Small intestine (tissue), 7 donors: ENCODE data around the gene CNTLN. TPM values are rescaled to one million over a fixed set of nuclear protein-coding genes. Genes with fewer than 3 reads are reported as not detected.

Source experiments
- DNase-seq, 2 donors: peaks; one replicate each; pipeline versions ENCODE4 v3.0.0 to v3.0.0-alpha.2; 2013
- FAIRE-seq: peaks from 2 replicates; lab custom pipeline; 2012; peaks lifted over from hg19 to GRCh38; lab: Jason Lieb, UNC
- H3K27ac ChIP-seq, 3 donors: one replicate each; pipeline ENCODE4 v1.5.1; 2013; ENCODE audit warnings: low read length in 2 of 3, mild to moderate bottlenecking in 2 of 3, control low read depth in 1 of 3, inconsistent platforms in 1 of 3, low read depth in 1 of 3, moderate library complexity in 1 of 3
- H3K27me3 ChIP-seq, 3 donors: one replicate each; pipeline ENCODE4 v1.6.1; 2013; ENCODE audit warnings: low read length in 3 of 3, inconsistent platforms in 1 of 3; ENCODE audit not compliant: control insufficient read depth in 3 of 3, insufficient read depth in 3 of 3
- H3K36me3 ChIP-seq, 3 donors: one replicate each; pipeline ENCODE4 v1.6.1; 2013; ENCODE audit warnings: low read length in 3 of 3, inconsistent platforms in 1 of 3, low read depth in 1 of 3, mild to moderate bottlenecking in 1 of 3, moderate library complexity in 1 of 3; ENCODE audit not compliant: control insufficient read depth in 3 of 3, insufficient read depth in 2 of 3
- H3K4me1 ChIP-seq, 3 donors: one replicate each; pipeline ENCODE4 v1.6.1; 2013; ENCODE audit warnings: low read length in 2 of 3, inconsistent platforms in 1 of 3, low read depth in 1 of 3, mild to moderate bottlenecking in 1 of 3, moderate library complexity in 1 of 3; ENCODE audit not compliant: control insufficient read depth in 3 of 3, insufficient read depth in 2 of 3
- H3K4me3 ChIP-seq, 3 donors: one replicate each; pipeline ENCODE4 v1.5.1; 2013; ENCODE audit warnings: low read length in 3 of 3, control low read depth in 1 of 3, inconsistent platforms in 1 of 3, low read depth in 1 of 3, mild to moderate bottlenecking in 1 of 3, moderate library complexity in 1 of 3
- H3K9me3 ChIP-seq, 2 donors: one replicate each; pipeline ENCODE4 v1.6.1; 2013; ENCODE audit warnings: low read depth in 1 of 2, low read length in 1 of 2; ENCODE audit not compliant: control insufficient read depth in 2 of 2, insufficient read depth in 1 of 2
- WGBS, 3 donors: extraction: QIAGEN DNeasy Blood & Tissue Kit; methylation state at CpG; one replicate each; pipeline ENCODE4 v1.1.7; 2013; 5-methylcytosine and 5-hydroxymethylcytosine counted together
- polyA plus RNA-seq, 4 donors: library from polyadenylated mRNA; stranded (reverse) in 3 of 4; unstranded in 1 of 4; fragments of 200-250 nt in 3 of 4; fragments of 120-200 nt in 1 of 4; gene quantifications; one replicate each; pipeline versions ENCODE4 v1.2.1 to v1.2.3, GENCODE V29; 2013
- donor health status: healthy with polysubstance abuse.
- donor health status: control.
- donor health status: control.
- donor health status: Bipolar disorder and iron deficiency.
- donor health status: healthy.

Gene CNTLN
- polyA plus RNA-seq, 4 donors = 0.54 to 4.0 (median 3.0) TPM; not detected in 1

DNA sequence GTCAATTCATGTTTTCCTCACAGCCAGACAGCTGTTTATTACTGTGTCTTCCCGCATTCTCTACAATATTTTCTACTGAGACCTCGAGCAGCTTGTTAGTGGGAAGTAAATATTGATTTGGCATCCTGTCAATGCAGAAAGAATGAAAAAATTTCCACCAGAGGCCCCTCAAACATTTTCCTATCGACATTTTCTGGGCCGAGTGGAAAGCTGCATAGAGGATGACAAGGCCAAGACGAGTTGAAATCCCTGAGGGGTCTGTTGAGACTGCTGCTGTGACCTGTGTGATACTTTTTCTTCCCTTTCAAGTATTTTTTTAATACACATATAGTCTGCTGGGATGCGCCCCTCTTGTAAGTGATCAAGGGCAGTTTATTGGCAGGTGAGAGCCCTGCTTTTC lies 352.6 kb downstream of the CNTLN start:
- Histone ChIP-seq H3K27ac (no peak overlapping the region), H3K9me3 (no peaks in the 10 kb centered on the region), H3K27me3 (no peaks in the 10 kb centered on the region), H3K36me3 (no peaks in the 10 kb centered on the region), H3K4me1 (no peaks in the 10 kb centered on the region), H3K4me3 (no peak overlapping the region)
- FAIRE-seq = no peak
- WGBS, 3 donors = 68 to 83% (median 75%) methylated on average over 6 of the region's 6 CpGs
- DNase-seq = no peak

DNA sequence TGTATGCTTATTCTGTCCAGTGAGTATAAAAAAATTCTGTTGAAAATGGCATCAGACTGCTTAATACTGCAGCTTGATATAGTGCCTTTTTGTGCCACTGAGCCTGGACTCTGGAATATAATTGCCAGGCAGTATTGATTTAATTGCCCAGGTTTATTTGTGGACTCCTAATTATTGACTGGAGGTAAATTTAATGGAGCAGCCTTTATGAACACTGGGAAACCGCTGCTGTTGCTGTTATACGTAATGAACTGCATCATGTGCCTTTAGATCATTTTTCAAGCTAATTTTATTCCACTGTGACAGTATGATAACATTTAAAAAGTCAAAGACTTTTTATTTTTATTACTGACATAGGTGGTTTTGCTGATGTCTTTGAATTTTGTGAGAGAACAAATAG lies 353.8 kb downstream of the CNTLN start:
- Histone ChIP-seq H3K36me3 (no peaks in the 10 kb centered on the region), H3K9me3 (no peaks in the 10 kb centered on the region), H3K4me3 (no peak overlapping the region), H3K27me3 (no peaks in the 10 kb centered on the region), H3K27ac (no peak overlapping the region), H3K4me1 (no peaks in the 10 kb centered on the region)
- DNase-seq = peak in 1 of 2 donors; percentile 6
- no peak for FAIRE-seq
- 57 to 85% (median 58%) methylated on average over 2 of the region's 2 CpGs for WGBS, 3 donors

DNA sequence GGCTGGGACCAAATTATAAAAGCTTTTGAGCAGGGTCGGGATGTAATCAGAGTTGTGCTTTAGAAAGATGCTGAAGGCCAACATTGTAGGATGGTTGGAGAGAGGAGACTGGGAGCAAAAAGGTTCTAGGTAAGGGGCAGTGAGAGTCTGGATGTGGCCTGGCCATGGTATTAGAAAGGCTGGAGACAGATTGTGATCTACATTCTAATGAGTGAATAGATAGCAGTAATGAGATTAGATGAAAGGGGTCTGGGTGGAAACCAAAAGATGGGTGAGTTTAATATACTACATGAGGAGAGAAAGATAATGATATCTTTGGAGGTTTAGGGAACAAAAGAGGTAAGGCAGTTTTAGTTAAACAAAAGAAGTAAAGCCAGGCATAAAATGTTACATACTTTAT lies 355.3 kb downstream of the CNTLN start:
- no peaks in the 10 kb centered on the region for H3K9me3 ChIP-seq
- DNase-seq = no peak
- no peaks in the 10 kb centered on the region for H3K27me3 ChIP-seq
- no peaks in the 10 kb centered on the region for H3K36me3 ChIP-seq
- WGBS, 3 donors = 76 to 96% (median 90%) methylated on average over 1 of the region's 1 CpG
- H3K4me1 ChIP-seq = no peaks in the 10 kb centered on the region
- no peak overlapping the region for H3K4me3 ChIP-seq
- no peak overlapping the region for H3K27ac ChIP-seq
- FAIRE-seq = no peak

DNA sequence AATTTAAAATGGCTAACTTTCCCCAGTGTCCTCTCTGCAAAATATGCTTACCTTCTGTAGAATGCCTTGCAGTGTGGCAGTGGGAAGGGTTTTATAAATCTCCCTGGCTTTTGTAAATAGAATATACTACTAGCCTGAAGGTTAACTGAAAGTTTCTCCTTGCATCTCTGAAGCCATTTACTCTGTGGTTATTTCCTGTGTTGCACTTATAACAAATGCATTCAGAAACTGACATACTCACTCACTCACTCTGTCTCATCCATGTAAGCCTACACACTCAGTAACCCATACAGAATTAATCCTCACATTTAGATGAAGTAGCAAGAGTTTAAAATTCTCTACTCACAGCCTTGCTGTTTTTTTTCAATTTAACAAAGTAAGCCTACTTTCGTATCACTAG lies 356.9 kb downstream of the CNTLN start:
- WGBS, 3 donors = 90 to 95% (median 91%) methylated on average over 1 of the region's 1 CpG
- no peaks in the 10 kb centered on the region for H3K4me1 ChIP-seq
- H3K4me3 ChIP-seq = no peak overlapping the region
- DNase-seq = no peak
- no peaks in the 10 kb centered on the region for H3K9me3 ChIP-seq
- H3K36me3 ChIP-seq = no peaks in the 10 kb centered on the region
- no peaks in the 10 kb centered on the region for H3K27me3 ChIP-seq
- FAIRE-seq = no peak
- H3K27ac ChIP-seq = no peak overlapping the region

DNA sequence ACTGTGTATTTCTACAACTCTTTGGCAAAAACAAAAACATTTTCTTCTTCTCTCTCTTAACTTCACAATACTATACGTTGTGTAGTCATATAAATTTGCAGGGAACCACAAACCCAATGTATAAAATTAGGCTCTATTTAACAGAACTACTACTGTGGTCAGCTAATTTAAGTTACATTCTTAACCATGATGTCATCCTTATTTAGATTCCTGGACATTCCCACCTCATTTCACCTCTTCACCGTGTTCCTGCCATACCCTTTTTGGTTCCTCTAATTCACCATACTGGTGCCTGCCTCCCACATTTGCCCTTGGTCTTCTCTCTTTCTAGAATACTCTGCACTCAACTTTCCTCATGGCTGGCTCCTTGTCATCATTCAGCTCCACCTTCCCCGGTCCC lies 368.4 kb downstream of the CNTLN start:
- Histone ChIP-seq H3K36me3 (no peaks in the 10 kb centered on the region), H3K4me1 (no peaks in the 10 kb centered on the region), H3K27ac (no peak overlapping the region), H3K4me3 (no peak overlapping the region), H3K27me3 (no peaks in the 10 kb centered on the region), H3K9me3 (no peaks in the 10 kb centered on the region)
- 85 to 97% (median 89%) methylated on average over 3 of the region's 3 CpGs for WGBS, 3 donors
- no peak for FAIRE-seq
- DNase-seq = no peak

DNA sequence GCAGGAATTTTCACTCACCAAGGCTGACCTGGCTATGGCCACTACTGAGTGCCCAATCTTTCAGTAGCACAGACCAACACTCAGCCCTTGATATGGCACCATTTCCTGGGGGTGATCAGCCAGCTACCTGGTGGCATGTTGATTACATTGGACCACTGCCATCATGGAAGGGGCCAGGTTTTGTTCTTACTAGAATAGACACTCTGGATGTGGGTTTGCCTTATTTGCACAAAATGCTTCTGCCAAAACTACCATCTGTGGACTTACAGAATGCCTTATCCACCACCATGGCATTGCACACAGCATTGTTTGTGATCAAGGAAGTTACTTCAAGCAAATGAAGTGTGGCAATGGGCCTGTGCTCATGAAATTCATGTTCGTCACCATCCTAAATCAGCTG lies 374.3 kb downstream of the CNTLN start:
- FAIRE-seq (no peak), DNase-seq (no peak)
- WGBS, 3 donors = 93 to 96% (median 95%) methylated on average over 1 of the region's 1 CpG
- no peaks in the 10 kb centered on the region for H3K36me3 ChIP-seq
- no peaks in the 10 kb centered on the region for H3K27me3 ChIP-seq
- no peak overlapping the region for H3K27ac ChIP-seq
- H3K4me1 ChIP-seq = no peaks in the 10 kb centered on the region
- H3K4me3 ChIP-seq = no peak overlapping the region
- no peaks in the 10 kb centered on the region for H3K9me3 ChIP-seq

DNA sequence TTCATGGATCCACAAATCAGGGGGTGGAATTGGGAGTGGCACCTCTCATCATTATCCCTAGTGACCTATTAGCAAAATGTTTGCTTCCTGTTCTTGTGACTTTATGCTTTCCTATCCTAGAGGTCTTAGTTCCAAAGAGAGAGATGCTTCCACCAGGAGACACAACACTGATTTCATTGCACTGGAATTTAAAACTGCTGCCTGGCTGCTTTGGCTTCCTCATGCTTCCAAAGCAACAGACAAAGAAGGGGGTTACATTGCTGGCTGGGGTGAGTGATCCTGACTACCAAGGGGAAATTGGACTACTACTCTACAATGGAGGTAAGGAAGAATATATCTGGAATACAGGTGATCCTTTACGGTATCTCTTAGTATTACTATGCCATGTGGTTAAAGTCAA lies 374.9 kb downstream of the CNTLN start:
- no peaks in the 10 kb centered on the region for H3K27me3 ChIP-seq
- DNase-seq = no peak
- no peaks in the 10 kb centered on the region for H3K4me1 ChIP-seq
- no peak overlapping the region for H3K27ac ChIP-seq
- H3K4me3 ChIP-seq = no peak overlapping the region
- no peaks in the 10 kb centered on the region for H3K36me3 ChIP-seq
- 95 to 100% (median 97%) methylated on average over 1 of the region's 1 CpG for WGBS, 3 donors
- H3K9me3 ChIP-seq = no peaks in the 10 kb centered on the region
- FAIRE-seq = no peak

DNA sequence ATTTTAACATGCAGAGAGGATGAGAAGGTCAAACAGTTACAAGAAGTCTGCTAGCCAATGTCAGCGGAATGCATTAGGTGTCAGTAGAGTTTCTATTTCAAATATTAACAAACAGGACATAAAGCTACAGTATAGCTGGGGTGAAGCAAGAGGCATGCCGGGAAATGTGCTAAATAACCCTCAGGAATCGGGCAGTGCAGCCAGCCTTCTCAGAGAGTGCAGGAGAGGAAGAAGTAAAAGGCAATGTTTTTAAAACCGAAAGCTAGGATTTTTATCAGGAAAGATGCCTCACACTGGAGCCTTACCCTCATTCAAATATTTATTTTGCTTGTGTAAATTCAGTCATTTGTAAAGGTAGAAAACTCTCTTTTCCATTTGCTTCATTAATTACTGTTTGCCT lies 384.9 kb downstream of the CNTLN start:
- FAIRE-seq (no peak), DNase-seq (peak in 1 of 2 donors; percentile 25)
- no peaks in the 10 kb centered on the region for H3K9me3 ChIP-seq
- H3K27me3 ChIP-seq = no peaks in the 10 kb centered on the region
- WGBS, 3 donors = 19 to 25% (median 23%) methylated on average over 4 of the region's 4 CpGs
- H3K27ac ChIP-seq = no peak overlapping the region
- H3K4me1 ChIP-seq = peaks cover 0 to 3% (median 0%) of the 10 kb centered on the region in 3 donors
- H3K36me3 ChIP-seq = no peaks in the 10 kb centered on the region
- no peak overlapping the region for H3K4me3 ChIP-seq

DNA sequence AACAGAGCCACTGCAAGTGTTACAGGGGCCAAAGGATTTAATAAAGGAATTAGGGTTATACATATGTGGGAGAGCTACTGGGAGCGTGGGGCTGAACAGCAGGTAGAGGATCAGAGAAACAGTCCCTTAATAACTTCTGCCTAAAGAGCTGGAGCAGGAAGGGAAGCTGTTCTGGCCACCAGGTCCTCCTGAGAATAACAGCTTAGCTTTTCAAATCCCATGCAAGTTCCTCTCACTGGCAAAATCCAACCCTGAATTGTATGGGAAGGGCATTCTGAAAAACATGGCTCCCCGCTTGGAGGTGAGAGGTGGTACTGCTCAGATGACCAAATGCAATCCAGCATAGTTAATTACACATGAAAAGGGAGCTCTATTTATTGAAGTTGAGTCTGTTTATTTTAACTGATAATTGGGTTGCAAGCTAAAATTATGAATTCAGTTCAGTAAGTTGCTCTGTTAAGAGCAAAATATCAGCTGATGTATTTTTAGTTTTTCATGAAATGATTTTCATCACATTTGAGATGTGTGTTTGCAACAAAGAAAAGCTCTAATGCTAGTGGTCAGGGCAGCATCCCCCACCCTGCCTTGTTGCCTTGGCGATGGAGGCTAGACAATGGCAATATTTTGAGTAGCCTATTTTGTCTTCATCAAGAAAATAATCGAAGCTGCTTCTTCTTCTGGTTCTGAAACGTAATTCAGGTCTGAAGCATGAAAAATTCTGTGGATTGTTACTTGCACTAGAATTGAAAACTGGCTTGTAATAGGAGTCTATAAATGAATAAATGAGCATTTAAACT lies 385.6 kb downstream of the CNTLN start:
- Histone ChIP-seq H3K4me3 (no peak overlapping the region), H3K27me3 (no peaks in the 10 kb centered on the region), H3K4me1 (peaks cover 0 to 3% (median 0%) of the 10 kb centered on the region in 3 donors), H3K27ac (no peak overlapping the region), H3K36me3 (no peaks in the 10 kb centered on the region), H3K9me3 (no peaks in the 10 kb centered on the region)
- WGBS, 3 donors = 70 to 83% (median 72%) methylated on average over 5 of the region's 5 CpGs
- DNase-seq = no peak
- FAIRE-seq = no peak
